HG02981 (cell line): ENCODE results near the gene TM4SF4.
"Not testable (repeated sequence)": the region's sequence is repeated elsewhere in the genome, so short reads cannot be mapped to it uniquely, and the experiment has no call there.

ENCODE experiments used
- ATAC-seq: cut with Tn5 transposase; IDR thresholded peaks from one replicate; pipeline ENCODE4 v1.9.1; 2021; ENCODE audit warnings: mild to moderate bottlenecking, moderate library complexity; ENCODE audit not compliant: unreplicated experiment

The TM4SF4 gene, protein sequence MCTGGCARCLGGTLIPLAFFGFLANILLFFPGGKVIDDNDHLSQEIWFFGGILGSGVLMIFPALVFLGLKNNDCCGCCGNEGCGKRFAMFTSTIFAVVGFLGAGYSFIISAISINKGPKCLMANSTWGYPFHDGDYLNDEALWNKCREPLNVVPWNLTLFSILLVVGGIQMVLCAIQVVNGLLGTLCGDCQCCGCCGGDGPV

DNA sequence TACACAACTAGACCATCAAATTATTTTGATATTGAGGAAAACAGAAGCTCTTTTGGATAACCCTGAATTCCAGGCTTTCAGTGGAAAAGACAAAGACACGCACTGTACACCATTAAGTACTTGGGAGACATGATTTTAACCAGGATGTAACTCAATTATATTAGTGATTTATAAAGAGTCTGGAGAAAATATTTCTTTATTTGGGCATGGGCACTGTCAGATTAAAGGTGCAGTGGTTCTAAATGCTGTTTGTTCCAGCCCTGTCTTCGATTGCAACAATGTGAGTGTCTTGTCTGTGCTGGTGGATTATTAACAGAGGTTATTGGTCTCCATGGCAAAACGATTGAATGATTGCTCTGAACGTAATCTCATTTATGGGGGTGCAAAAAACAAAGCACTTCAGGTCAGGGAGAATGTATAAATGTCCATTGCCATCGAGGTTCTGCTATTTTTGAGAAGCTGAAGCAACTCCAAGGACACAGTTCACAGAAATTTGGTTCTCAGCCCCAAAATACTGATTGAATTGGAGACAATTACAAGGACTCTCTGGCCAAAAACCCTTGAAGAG, at the start of gene TM4SF4:
TSS of gene TM4SF4 (plus strand) at position 448 of the 568 bp plus-strand sequence. CDS start 181 bp downstream, outside the sequence.
- no peak for ATAC-seq

DNA sequence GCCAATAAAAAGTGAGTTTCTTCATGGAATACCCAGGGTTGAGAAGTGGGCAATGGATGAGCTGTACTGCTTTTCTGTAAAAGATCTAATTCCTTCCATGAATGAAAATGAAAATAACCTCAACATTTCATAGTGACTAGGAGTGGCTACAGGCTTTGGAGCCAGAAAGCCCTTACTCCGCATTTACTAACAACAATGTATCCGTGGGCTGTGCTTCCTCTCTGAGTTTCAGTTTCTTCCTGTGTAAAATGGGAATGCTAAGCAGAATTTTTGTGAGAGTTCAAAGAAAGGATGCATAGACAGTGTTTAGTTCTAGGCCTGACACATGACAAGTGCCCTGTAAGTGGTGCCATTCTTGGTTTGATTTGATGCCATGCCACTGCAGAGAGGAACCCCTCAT, 49.6 kb upstream of the TM4SF4 start:
- no peak for ATAC-seq

DNA sequence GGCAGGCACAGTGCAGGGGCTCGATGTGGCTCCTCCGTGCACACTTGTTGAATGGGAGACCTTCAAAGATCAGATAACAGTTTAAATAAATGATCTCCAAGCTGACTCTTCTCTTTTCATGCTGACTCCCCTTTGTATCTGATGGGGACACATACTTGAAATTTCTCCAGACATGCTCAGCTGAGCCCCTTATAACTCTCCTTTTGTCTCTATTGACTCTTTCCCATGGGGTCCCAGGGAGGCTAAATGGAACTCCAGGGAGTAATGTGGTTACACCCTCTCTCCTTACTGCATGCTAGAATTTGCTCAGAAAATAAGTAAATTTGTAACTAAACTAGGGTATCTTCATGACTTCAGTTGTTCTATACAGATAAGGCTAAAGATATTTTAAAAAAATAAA, 48.2 kb upstream of the TM4SF4 start:
- ATAC-seq, result no peak

DNA sequence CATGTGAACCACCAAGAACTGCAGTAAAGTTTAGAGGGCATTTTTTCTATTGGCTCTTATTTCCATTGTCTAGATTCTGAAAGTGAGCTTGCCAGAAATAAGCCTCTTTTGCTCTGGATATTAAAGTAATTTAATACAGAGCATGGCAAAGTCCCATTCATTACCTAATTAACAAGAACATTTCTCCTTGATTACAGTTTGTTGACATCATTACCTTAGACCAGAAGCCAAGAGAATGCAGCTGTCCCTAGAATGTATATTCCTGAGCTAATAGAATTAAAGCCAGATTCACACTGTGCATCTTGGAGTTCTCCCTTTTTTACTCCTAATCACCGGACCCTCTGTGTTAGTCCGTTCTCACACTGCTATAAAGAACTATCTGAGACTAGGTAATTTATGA, 46.4 kb upstream of the TM4SF4 start:
- ATAC-seq, result no peak

DNA sequence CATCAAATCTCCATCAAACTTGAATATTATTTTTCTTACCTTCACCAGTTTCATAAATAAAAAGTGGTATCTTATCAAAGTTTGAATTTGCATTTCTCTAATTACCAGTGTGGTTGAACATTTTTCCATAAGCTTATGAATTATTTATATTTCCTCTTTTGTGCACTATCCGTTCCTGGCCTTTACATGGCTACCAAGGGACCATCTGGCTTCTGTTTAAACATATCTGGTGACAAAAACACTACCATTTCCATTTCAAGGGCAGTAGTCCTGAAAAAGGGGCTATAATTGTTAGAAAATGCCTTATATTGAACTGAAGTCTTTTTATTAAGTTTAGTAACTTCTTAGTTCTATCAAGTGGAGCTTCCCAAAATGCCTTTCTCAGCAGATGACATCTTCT, 44.3 kb upstream of the TM4SF4 start:
- ATAC-seq, result no peak

DNA sequence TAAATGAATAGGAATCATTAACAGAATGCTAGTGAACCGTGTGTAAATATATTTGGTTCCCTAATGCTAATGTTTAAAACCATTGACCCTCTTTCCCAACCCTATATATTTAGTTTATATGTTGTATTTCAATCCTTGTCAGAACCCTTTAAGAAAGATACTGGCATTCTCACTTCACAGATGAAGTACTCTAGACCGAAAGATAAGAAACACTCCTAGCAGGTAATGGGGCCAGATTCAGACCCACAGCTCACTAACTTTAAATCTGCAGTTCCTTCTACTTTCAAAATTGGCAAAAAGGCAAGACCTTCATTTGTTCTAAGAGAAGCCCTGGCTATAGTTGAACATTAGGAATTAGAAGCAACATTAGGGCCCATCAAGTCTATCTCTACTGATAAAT, 42.3 kb upstream of the TM4SF4 start:
- no peak for ATAC-seq

DNA sequence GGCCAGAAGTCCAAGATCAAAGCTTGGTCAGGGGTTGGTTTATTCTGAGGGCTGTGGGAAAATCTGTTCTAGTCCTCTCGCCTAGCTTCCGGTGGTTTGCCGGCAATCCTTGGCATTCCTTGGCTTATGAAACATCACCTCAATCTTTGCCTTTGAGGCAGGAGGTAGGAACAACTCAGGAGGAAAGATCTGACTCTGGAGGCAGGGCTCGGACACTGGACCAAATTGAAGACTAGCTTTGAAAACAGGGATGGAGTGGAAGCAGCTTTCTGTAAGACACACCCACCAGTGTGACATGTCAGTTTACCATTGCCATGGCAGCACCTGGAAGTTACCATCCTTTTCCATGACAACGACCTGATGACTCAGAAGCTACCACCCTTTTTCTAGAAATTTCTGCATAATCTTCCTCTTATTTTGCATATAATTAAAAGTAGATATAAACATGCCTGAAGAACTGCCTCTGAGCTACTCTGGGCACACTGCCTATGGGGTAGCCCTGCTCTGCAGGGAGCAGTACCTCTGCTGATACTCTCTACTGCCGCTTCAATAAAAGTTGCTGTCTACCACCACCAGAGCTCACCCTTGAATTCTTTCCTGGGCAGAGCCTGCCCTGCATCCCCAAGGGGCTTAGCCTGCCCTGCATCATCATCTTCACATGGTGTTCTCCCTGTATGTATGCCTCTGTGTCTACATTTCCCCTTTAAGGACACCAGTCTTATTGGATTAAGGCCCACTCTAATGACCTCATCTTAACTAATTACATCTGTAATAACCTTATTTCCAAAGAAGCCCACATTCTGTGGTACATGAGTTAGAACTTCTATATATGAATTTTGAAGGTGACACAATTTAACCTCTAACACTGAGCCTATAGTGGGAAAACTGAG, 38.3 kb upstream of the TM4SF4 start:
- ATAC-seq, result no peak

DNA sequence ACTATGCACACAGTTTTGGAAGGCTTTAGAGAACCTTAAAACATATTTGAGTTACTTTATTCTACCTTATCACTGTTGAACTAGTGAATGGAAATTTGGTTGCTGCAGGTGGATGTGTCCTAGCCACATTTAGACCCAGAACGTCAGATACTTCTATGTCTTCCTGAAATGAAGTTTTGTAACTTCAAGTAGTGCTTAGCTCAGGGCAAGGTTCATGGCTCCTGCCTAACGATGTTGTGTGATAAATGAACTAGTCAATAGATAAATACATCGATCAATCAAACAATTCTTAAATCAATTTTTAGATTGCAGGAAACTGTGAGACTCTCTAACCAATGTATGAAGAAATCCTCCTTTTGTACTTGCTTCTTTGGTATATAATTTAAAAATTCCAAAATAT, 37.2 kb upstream of the TM4SF4 start:
- ATAC-seq, result no peak

DNA sequence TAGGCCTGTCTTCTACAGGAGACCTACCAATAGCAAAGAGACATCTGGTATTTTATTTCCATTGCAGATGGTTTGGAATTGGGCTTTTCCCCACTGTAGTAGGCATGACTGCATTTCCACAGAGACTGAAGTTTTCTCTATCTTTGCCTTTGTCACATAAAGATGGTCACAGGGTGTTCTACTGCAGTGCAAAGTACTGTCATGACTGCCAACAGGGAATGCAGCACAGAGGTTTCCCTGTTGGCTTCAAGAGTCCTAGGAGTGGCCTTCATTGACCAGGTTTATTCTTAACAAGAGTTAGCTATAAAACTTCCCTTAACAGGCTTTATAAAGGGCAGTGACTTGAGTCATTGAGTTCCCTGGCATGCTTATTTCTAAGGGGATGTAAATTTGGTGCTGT, 36.8 kb upstream of the TM4SF4 start:
- ATAC-seq, result no peak

DNA sequence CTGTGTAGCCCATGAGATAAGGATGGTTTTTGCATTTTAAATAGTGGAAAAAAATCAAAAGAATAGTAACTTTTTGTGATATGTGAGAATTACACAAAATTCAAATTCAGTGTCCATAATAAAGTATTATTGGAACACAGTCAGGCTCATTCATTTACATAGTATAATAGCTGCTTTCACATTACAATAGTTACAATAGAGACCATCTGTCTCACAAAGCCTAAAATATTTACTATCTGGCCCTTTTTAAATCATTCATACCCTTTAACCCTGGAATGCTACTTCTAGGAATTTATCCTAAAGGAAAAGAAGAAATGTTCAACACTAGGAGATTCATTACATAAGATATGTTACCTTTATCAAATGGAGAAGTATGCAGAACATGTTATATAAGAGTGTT, 35.5 kb upstream of the TM4SF4 start:
- ATAC-seq, result no peak

DNA sequence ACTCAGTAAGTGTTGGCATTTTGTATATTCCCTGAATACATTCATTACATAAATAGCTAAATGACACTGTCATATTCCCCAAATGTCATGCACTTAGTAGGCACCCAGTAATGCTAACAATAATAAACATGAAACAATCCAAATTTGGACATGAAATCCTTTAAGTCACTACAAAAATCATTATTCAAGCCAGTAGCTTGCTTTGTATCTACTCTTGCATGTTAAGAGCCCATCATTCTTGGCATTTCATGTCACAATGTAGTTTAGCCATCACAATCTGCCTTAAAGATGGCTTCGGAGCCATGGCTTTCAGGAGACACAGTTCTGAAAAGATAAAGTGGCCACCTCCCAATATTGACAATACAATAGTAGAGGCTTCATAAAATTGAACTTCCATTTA, 32.9 kb upstream of the TM4SF4 start:
- ATAC-seq, result no peak

DNA sequence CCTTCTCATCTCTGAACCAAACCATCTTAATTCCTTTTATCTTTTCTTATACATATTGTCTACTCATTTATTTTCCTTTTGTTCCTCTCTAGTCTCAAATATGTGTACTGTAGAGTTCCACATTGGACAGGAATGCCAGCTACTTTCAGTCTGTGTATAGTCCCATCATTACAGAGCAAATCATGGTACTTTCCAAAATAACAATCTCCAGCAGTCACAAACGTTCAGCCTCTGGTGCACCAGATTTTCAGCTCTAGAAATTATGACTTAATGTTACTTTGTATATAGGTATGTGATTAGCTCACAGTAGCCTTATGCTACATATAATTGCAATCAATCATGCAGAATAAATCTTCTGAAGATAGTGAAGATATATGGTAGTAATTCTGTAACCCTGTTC, 32.5 kb upstream of the TM4SF4 start:
- no peak for ATAC-seq

DNA sequence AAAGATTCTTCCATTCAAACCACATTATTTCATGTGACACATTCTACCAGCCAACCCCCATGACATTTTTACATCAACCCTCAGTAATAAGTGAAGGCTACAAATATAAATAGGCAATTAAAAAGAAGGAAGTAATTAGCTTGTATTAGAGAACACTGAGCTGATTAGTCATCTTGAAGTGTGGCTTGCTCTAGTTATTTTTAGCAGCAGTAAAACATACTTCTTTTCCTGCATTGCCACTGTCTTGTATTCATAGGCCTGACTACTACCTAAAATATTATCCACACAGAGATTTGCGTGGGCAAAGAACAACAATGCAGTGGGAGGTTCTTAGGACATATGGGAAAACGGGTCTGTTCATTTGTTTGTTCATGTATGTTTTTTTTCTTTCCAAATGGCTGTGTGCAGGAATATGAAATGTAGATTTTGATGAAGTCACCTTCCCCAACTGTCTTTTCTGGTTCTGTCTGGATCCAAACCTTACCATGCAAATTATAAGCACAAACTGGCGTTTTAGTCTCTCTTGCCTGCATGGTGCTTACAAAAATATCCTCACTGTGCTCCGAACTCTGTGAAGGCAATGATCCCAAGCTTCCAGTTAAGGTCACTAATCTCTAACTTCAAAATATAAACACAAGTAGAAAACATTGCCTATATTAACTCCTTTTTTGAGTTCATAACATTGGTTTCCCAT, 31.5 kb upstream of the TM4SF4 start:
- no peak for ATAC-seq

DNA sequence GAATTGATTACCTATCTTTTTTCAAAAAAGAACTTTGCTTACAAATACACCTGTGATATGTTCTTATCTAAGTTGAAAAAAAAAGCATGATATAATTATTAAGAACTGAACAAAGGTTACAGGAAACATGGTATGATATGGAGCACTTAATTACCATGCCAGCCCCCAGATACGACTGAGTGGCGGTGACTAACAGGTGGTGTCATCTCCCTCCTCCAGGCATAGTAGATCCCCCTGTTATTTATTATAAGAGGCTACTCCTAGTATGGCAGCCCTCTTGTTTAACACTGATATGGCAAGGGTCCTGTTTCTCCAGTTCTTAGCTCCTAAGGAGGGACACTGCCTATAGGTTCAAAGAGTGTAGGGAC, 31.0 kb upstream of the TM4SF4 start:
- no peak for ATAC-seq

DNA sequence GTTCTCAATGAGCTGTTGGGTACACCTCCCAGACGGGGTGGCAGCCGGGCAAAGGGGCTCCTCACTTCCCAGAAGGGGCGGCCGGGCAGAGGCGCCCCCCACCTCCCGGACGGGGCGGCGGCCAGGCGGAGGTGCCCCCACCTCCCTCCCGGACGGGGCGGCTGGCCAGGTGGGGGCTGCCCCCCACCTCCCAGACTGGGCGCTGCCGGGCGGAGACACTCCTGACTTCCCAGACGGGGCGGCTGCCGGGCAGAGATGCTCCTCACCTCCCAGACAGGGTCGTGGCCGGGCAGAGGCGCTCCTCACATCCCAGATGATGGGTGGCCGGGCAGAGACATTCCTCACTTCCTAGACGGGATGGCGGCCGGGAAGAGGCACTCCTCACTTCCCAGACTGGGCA, 29.6 kb upstream of the TM4SF4 start:
- ATAC-seq, result not testable (repeated sequence)

DNA sequence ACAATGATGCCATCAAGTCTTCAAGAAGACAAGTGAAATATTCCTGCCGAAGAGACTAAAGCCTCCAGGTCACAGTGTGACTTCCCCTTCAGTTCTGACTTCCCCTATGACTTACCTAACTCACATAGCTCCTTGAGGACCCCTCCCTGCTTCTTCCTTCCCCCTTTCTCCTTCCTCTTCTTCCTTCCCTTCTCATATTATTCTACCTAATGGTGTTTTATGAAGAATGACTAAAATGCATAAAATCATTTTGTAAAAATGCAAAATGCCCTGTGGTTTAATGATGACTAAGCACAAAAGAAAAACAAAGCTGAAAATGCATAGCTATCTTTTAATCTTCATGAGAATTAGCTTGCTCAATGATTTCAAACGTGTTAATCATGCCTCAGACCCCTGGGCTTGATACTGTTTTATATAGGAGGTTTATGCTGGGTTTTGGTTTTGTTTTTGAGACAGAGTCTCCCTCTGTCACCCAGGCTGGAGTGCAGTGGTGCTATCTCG, 26.1 kb upstream of the TM4SF4 start:
- no peak for ATAC-seq

DNA sequence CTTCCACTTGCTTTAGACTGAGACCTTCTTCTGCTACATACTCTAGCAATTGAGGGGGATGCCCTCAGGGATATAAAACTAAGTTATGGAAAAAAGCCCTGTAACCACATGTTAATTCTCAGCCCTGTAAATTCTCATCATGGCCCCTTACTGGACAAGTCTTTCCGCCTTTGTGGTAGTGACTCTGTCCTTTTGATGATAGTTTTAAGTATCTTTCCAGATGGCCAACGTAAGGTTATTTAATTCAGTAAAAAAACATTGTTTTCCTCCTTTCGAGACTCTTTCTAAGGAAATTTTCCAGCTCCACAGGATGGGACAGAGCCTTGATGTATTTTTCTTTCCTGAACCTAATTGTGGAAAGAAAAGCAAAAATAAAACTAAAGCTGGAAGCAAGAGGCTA, 25.3 kb upstream of the TM4SF4 start:
- ATAC-seq, result no peak

DNA sequence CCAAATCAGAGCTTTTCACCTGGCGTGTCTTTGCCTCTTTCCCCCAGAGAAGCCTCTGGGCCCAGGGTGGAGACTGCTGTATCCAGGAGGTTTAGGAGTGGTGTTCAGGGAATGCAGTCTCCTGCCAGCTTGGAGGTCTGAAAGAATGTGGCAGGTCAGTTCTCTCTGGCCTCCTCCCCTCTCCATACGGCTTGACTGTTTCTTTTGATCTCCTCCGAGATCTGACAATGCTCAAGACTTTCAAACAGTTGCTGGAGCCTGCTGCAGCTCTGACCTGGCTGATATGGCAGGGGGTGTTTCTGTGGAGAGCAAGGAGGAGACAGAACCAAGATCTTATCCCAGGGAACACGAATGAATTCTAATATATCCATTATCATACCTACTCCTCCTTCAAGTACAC, 24.7 kb upstream of the TM4SF4 start:
- no peak for ATAC-seq

DNA sequence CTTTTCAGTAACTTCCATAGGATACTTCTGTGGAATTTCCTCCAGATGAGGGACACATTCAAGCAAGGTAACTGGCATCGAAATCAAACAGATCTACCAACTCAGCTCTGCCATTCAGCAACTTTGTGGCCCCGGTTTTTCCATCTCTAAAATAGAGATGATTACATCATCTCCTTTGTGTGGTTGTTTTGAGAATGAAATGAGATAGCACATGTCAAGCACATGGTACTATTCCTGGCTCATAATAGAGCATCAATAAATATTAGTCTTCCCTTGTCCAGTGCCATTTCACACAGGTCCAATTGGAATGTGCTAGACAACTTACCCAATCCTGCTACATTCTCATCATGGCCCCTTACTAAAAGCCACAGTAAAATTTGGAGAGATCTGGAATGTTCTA, 24.2 kb upstream of the TM4SF4 start:
- ATAC-seq, result no peak

DNA sequence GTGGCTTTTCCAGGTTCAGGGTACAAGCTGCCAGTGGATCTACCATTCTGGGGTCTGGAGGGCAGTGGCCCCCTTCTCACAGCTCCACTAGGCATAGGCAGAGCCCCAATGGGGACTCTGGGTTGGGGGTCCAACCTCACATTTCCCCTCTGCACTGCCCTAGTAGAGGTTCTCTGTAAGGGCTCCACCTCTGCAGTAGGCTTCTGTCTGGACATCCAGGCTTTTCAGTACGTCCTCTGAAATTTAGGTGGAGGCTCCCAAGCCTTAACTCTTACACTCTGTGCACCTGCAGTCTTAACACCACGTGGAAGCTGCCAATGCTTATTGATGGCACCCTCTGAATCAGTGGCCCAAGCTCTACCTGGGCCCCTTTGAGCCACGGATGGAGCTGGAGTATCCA, 22.5 kb upstream of the TM4SF4 start:
- no peak for ATAC-seq

DNA sequence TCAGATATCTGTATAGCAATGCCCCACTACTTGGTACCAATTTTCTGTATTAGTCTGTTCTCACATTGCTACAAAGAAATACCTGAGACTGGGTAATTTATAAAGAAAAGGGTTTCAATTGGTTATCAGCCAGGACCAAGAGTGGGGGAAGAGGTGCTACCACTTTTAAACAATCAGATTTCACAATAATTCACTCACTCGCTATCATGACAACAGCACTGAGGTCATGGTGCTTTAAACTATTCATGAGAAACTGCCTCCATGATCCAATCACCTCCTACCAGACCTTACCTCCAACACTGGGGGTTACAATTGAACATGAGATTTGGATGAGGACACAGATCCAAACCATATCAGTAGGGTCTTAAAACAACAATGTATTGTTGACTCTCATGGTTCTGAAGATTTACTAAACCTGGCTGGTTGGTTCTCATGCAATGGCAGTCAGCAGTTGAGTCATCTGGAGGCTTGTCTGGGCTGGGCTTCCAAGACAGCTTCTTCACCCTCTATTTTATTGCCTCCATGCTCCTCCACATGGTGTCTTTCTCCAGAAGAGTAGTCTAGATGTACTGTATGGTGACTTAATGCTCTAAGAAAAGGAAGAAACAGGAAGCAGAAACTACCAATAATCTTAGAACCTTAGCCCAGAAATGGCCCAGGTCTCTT, 21.2 kb upstream of the TM4SF4 start:
- ATAC-seq, result no peak
